Measurements from ENCODE around the gene PHC2.

- no peak for TF ChIP-seq CTCF (IDR thresholded peaks at IDR 0.05; ENCODE audit: poor library complexity, severe bottlenecking)
- TF ChIP-seq MXI1 (conservative IDR thresholded peaks at IDR 0.05; ENCODE audit: poor library complexity, severe bottlenecking) = no peak
- no peak for TF ChIP-seq RAD21 (conservative IDR thresholded peaks at IDR 0.05)
- no peak for TF ChIP-seq EZH2 (IDR thresholded peaks at IDR 0.05; ENCODE audit: borderline replicate concordance, insufficient read depth, low read length, poor library complexity, severe bottlenecking)
- no peak for TF ChIP-seq POLR2AphosphoS5 (IDR thresholded peaks at IDR 0.05)
- no peak for TF ChIP-seq EP300 (conservative IDR thresholded peaks at IDR 0.05; ENCODE audit: poor library complexity, severe bottlenecking)
Observed at GRCh38 chr1:33375316-33375715, 55.6 kb downstream of the PHC2 start.

Measured in neural cell (in vitro differentiated cells).